ENCODE results near the gene STARD10.
"Not testable (repeated sequence)": the region's sequence is repeated elsewhere in the genome, so short reads cannot be mapped to it uniquely, and the experiment has no call there.

Gene STARD10, protein sequence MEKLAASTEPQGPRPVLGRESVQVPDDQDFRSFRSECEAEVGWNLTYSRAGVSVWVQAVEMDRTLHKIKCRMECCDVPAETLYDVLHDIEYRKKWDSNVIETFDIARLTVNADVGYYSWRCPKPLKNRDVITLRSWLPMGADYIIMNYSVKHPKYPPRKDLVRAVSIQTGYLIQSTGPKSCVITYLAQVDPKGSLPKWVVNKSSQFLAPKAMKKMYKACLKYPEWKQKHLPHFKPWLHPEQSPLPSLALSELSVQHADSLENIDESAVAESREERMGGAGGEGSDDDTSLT

GRCh38 chr11:72793425-72794367, at the start of gene STARD10:
Gene STARD10 (minus strand): TSS chr11:72794047. CDS start chr11:72781181, 12,866 bp downstream.
- peak; percentile 95 for DNase-seq (ENCODE audit: low spot score)

- no peak for DNase-seq (ENCODE audit: low spot score)
These were observed 48.9 kb upstream of the STARD10 start for GRCh38 chr11:72842653-72843330.

- DNase-seq (ENCODE audit: low spot score): no peak
These were observed 48.3 kb upstream of the STARD10 start for GRCh38 chr11:72842126-72842525.

DNA sequence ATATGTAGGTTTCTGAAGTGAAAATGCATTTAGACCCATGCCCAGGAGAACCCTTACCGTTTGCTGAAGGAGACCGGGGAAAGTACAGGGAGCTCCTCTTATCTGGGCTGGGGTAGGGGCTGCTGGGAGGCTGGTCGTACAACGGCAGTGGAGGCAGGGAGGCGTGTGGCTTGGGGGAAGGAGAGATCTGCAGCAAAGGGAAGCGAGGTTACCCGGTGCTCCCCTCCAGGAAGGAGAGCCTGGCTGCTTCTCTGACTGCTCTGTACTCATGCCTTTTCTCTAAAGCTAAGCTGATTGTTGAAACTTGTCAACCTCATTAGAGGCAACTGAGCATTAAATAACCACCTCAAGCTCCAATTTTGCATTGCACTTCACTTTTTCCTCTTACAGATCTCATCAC, 47.5 kb upstream of the STARD10 start:
- DNase-seq (ENCODE audit: low spot score): no peak

DNA sequence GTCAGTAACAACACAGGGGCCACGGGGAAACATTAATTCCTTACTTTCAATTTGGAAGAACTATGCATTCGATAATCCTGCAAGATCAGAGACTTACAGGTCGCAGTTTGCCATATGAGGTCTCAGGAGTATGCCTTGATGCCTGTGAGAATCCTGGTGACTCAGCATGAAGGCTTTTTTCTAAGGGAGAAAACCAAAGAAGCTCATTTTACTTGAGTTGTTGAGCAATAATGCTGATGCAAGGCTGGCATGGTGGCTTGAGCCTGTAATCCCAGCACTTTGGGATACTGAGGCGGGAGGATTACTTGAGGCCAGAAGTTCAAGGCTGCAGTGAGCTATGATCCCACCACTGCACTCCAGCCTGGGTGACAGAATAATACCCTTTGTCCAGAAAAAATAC, 46.9 kb upstream of the STARD10 start:
- DNase-seq (ENCODE audit: low spot score): peak; percentile 16

GRCh38 chr11:72838691-72839305, 45.0 kb upstream of the STARD10 start:
- no peak for DNase-seq (ENCODE audit: low spot score)

GRCh38 chr11:72836111-72836510, 42.3 kb upstream of the STARD10 start:
- no peak for DNase-seq (ENCODE audit: low spot score)

- no peak for DNase-seq (ENCODE audit: low spot score)
These were observed 41.1 kb upstream of the STARD10 start for GRCh38 chr11:72834905-72835304.

DNA sequence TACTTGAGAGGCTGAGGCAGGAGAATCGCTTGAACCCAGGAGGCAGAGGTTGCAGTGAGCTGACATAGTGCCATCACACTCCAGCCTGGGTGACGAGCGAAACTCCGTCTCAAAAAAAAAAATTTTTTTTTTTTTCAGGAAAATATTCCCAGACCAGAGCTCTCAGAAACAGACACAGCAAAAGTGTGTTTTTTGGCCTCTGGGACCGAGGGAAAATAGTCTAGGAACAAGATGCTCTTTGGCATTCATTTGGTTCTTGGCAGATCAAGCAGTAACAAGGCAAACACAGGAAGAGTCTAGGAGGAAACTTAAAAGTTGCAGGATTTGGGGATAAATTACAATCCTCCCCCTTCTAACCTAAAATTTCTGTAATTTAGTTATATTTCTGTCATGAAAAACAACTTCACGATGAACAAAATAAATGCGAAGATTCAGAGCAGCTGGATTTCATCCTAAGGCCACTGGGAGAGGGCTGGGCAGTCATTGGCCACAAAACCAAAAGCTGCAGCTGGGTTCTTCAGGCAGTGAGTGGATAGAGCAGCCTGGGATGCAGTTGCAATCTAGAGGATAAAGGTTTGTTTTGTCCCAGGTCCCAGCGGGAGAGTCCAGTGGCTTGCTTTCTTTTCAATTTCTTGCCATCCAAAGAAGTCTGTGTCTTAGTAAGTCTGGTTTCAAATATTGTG, 40.1 kb upstream of the STARD10 start:
- DNase-seq (ENCODE audit: low spot score): no peak

DNA sequence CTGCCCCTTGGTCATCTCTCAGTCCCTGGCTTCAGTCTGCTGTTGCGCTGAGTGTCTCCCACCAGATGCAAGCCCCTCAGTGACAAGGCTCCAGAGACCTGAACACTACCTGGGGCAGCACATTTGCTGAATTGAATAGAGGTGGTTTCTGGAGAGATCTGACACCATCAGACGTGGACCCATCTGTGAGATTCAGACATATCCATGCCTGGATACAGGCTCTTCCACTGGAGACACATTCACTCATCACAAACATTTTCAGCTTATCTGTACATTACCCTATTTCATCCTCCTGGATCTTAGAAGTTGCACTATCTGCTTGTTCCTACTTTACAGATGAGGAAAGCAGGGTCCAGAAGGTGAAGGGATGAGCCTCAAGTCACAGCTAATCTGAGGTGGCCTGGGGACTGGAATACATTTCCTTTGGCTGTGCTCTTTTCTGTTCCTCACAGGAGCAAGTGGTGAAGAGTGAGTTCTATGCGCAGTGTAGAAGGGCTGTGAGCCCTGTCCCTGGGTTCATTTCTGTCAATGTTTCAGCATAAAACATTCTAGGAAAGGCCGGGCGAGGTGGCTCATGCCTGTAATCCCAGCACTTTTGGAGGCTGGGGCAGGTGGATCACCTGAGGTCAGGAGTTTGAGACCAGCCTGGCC, 39.4 kb upstream of the STARD10 start:
- no peak for DNase-seq (ENCODE audit: low spot score)

GRCh38 chr11:72832301-72833082, 38.6 kb upstream of the STARD10 start:
- DNase-seq (ENCODE audit: low spot score): no peak

DNA sequence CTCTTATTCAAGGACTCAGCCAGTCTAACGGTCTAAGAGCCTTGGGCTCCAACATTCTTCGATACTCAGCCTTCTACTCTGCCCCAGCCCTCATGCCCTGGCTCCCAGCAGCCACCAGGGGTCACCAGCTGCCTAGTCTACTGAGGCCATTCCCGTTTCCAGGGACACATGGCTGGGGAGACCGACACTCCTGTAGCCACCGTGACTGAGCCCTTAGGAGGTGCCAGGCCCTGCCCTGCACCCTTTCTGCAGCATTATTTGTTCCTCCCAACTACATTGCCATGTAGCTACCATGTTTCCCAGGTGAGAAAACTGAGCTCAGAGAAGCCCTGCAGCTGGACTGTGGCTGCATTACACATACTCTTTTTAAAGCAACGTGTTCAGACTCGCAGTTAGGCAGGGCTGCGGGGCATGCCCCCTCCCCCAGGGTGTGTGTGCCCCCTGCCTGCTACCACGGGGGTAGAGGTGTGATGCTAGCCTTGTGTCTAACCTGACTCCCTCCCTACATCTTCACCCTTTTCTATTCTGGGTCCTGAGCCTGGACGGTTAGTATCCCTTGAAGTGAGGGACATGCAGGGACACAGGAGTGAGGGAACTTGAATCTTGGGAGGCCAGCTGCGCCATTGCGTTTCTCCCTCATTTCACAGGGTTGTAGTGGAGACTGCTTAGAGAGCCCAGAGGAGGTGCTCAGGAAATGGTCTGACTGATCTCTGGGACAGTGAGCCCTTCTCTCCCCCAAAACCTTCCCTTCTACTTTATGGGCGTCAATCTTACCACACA, 37.9 kb upstream of the STARD10 start:
- peak; percentile 78 for DNase-seq (ENCODE audit: low spot score)

DNA sequence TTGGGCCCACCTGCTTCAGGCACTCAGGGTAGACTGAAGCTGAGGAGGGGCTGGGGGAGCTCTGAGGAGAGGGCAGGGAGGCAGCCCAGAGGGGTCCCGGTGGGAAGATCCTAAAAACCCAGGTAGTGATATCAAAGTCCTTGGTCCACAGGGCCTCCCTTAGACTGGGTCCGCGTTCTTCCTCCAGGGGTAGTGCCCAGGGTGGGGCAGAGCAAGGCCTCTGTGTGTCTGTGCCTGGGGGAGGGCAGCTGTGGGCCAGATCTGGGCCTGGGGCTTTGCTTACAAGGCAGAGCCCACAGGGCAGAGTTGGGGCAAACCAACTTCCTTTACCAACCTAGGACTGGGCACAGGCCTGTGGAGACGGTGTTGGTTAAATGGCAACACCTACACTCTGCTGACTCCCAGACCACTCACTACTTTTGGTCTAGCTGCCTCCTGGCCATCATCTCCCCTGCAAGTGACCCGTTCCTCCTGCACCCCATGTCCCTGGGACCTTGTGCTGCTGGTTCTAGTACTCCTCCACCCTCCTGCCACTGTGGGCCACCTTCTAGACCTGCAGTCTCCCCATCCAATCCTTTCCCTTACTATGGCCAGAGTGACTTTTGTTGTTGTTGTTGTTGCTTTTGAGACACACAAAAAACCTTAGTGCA, 36.2 kb upstream of the STARD10 start:
- DNase-seq (ENCODE audit: low spot score): no peak

DNA sequence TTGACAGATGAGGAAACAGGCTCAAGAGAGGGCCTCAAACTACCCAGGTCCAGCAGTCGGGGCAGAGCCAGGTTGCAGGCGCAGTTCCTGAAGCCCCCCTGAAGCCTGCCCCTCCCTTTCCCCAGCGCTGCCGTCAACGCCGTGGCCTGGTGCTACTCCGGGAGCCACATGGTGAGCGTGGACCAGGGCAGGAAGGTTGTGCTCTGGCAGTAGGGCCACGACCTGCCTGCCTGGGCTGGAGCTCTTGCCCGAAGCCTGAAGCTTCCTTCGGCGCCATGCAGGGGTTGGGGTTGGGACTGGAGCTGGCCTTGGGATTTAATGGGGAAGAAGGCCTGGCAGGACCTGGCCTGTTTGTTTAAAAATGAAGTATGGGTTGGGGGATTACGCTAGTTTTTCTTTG, 35.3 kb upstream of the STARD10 start:
- no peak for DNase-seq (ENCODE audit: low spot score)

DNA sequence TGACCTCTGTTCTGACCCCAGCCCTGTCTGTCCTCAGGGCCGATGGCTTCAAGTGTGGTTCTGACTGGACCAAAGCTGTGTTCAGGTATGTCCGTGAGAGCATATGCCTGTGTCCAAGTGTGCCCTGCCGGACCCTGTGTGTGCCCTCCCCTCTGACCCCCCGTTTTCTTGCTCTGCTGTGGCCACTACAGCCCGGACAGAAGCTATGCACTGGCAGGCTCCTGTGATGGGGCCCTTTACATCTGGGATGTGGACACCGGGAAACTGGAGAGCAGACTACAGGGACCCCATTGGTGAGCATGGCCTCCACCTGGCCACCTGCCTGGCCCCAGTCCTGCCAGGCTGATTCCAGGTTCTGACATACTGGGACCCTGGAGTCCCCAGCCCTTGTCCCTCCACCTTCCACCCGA, 34.9 kb upstream of the STARD10 start:
- no peak for DNase-seq (ENCODE audit: low spot score)

DNA sequence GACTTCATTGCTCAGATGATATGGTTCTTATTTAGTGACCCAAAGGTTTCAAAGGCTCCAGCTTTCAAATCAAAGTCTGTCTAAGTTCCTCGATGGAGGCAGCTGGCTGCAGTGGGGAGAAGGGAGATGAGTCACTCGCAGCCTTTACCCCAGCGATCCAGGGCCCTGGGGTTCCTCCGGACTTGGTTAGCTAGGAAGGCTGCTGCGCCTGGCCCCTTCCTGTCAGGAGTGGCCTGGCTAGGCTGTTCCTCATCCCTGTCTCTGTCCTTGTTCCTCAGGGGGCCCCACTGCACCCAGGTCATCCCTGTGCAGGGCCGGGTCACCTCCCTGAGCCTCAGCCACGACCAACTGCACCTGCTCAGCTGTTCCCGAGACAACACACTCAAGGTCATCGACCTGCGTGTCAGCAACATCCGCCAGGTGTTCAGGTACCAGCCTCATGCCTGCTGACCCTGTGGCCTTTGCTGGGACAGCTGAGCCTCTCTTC, 34.3 kb upstream of the STARD10 start:
- DNase-seq (ENCODE audit: low spot score): no peak

GRCh38 chr11:72827656-72828055, 33.8 kb upstream of the STARD10 start:
- not testable (repeated sequence) for DNase-seq (ENCODE audit: low spot score)

DNA sequence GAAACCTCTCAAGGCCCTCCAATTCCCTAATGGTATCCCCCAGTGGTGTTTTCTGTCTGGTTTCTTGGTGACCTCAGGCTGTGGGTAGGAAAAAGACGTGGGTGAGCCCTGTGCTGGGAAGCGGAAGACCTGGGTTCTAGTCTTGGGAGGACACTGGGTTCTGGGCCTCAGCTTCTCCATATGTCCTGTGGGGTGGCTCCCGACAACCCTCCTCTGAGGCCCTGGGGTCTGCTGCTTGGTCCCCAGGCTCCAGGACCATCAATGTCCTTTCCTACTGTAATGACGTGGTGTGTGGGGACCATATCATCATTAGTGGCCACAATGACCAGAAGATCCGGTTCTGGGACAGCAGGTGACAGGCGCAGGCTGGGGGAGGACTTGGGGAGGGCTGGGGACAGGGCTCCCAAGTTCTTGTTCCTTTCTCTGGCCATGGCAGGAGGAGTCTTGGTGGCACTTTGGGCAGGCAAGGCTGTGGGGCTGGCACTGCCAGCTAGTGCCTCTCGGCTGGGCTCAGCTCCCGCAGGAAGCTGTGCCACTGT, 33.2 kb upstream of the STARD10 start:
- DNase-seq (ENCODE audit: low spot score): no peak
